ENCODE measurements around the gene OPN1MW.
"Not testable (repeated sequence)": the region's sequence is repeated elsewhere in the genome, so short reads cannot be mapped to it uniquely, and the experiment has no call there.

The OPN1MW gene

DNA sequence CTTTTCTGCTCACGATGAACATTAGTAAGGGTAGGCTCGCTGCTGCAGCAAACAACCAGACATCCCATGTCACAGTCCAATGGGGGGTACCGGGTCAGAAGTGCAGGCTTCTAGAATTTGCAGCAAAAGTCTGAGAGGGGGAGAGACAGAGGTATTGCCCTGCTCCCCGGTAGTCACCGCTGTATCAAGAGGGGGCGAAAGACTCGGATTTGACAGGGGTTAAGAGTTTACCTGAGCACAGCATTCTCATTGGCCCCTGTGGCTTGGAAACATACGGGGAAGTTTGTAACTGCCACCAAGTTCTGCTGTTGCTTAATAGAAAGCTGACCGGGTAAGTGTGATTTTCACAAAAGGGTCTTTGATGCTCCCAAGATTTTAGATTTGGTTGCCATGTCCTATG lies 28.7 kb downstream of the OPN1MW start:
- not testable (repeated sequence) for DNase-seq (ENCODE audit: low read depth)

DNA sequence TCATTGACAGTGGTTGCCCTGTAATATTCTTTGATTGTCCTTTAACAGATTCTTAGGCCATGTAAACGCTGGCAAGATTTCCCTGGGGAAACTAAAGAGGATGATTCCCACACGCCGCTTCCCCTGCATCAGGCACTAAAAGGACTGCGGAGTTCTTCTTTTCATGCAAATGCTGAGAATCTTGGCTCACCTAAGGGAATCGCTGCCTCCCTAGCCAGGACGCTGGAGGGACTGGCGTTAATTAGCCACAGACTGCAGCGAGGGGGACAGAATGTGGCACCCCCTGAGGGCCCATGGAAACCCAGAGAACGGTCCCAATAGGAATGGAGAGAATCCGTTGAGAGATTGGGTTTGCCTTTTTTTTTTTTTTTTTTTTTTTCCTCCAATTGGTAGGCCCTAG lies 29.1 kb downstream of the OPN1MW start:
- DNase-seq (ENCODE audit: low read depth): not testable (repeated sequence)

- not testable (repeated sequence) for DNase-seq (ENCODE audit: low read depth)
Measured at GRCh38 chrX:154219456-154219855, 37.1 kb downstream of the OPN1MW start, which contains the start of gene OPN1MW2. OPN1MW2 (plus strand) TSS chrX:154219756; CDS start chrX:154219816, 60 bp downstream.

- not testable (repeated sequence) for DNase-seq (ENCODE audit: low read depth)
Measured at GRCh38 chrX:154225292-154225691, 42.9 kb downstream of the OPN1MW start.

DNA sequence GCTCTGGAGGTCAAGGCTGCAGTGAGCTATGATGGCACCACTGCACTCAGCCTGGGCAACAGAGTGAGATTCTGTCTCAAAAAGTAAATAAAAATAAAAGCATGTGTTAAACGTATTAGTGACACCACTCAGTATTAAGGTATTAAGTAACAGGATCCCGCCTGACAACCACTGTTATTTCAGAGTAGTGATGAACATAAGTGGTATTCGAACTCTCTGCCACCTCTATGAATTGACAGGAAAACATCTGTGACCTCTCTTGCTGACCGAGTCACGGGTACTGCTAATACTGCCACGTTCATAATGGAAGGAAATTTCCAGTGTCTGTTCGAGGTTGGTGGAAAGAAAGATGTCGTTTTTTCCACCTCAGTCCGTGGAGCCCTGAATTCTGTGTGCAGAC lies 44.3 kb downstream of the OPN1MW start:
- DNase-seq (ENCODE audit: low read depth): not testable (repeated sequence)

DNA sequence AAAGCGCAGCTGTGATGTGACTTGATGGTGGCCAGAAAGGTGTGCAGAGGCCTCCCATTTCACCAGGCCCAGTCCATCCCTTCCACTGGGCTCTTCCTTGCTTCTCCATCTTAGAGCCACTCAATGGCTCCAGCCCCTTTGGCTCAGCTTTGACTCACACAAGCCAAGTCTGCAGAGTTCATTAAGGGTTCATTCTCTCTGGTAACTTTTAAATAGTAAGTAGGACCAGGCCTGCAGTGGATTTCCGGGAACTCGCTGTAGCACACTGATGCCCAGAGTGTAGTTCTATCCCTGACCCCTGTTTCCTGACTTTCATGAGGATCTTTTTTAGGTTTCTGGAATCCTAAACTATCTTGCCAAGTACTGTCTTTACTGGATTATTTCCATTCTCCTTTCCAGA lies 49.0 kb downstream of the OPN1MW start:
- DNase-seq (ENCODE audit: low read depth): not testable (repeated sequence)

DNA sequence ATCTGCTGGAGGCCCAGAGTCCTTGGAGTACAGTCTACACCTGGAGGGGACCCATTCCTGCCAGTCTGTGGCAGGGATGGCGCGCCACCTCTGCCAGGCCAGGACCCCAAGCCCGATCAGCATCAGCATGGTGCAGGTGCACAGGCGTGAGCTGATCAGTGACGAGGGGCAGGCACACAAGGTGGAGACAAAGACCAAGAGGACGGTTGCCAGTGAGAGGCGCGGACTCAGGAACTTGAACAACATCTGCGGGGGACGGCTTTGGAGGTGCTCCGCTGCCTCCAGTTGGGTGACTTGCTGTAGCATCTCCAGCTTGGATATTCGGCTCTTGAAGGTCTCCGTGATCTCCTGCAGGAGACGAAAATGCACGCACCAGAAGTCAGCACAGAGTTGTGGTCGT lies 51.2 kb downstream of the OPN1MW start:
- DNase-seq (ENCODE audit: low read depth): not testable (repeated sequence)

- DNase-seq (ENCODE audit: low read depth): not testable (repeated sequence)
Measured at GRCh38 chrX:154238939-154239559, 56.7 kb downstream of the OPN1MW start.

DNA sequence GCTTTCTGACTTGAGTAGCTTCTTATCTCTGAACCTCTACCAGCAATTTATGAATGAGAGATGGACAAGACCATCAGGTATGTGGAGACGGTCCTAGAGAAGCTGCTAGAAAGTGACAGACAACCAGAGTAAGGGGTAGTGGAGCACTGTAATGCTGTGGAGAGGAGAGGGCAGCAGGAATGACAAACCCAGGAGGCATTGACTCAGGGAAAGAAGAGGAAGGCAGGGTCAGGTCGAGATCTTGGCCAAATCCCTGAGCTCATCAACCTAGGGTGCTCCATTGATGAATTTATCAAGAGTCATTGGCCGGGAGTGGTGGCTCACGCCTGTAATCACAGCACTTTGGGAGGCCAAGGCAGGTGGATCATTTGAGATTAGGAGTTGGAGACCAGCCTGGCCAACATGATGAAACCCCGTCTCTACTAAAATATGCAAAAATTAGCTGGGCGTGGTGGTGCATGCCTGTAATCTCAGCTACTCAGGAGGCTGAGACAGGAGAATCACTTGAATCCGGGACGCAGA lies 57.6 kb downstream of the OPN1MW start:
- DNase-seq (ENCODE audit: low read depth): not testable (repeated sequence)

All from amniotic epithelial cell (primary cell).